Raji (cell line): ENCODE measurements around the gene RIMBP2.

Experiments used
- POLR2A ChIP-seq: IDR thresholded peaks from 2 replicates; pipeline ENCODE4 v1.6.1; 2011; ENCODE audit warnings: low read depth, low read length, control low read depth; ENCODE audit not compliant: insufficient read depth

RIMBP2 gene

GRCh38 chr12:130557886-130558765 is 158.0 kb downstream of the RIMBP2 start:
- TF ChIP-seq POLR2A = no peak

- TF ChIP-seq POLR2A = no peak
These were observed 158.9 kb downstream of the RIMBP2 start for GRCh38 chr12:130557201-130557600.

GRCh38 chr12:130556486-130557055 is 159.5 kb downstream of the RIMBP2 start:
- TF ChIP-seq POLR2A = no peak

GRCh38 chr12:130555628-130556485 is 160.2 kb downstream of the RIMBP2 start:
- no peak for TF ChIP-seq POLR2A

- no peak for TF ChIP-seq POLR2A
These were observed 160.9 kb downstream of the RIMBP2 start for GRCh38 chr12:130555221-130555620.

GRCh38 chr12:130552483-130552996 is 163.6 kb downstream of the RIMBP2 start:
- TF ChIP-seq POLR2A = no peak

GRCh38 chr12:130549361-130549760 is 166.7 kb downstream of the RIMBP2 start:
- TF ChIP-seq POLR2A = no peak

- no peak for TF ChIP-seq POLR2A
These were observed 168.5 kb downstream of the RIMBP2 start for GRCh38 chr12:130547480-130548155.

- no peak for TF ChIP-seq POLR2A
These were observed 169.6 kb downstream of the RIMBP2 start for GRCh38 chr12:130546494-130546893.

GRCh38 chr12:130545475-130545874 is 170.6 kb downstream of the RIMBP2 start:
- no peak for TF ChIP-seq POLR2A

GRCh38 chr12:130540376-130540775 is 175.7 kb downstream of the RIMBP2 start:
- no peak for TF ChIP-seq POLR2A

GRCh38 chr12:130538343-130539095 is 177.6 kb downstream of the RIMBP2 start:
- TF ChIP-seq POLR2A = no peak

- TF ChIP-seq POLR2A = no peak
These were observed 178.4 kb downstream of the RIMBP2 start for GRCh38 chr12:130537655-130538054.

- no peak for TF ChIP-seq POLR2A
These were observed 179.0 kb downstream of the RIMBP2 start for GRCh38 chr12:130537051-130537450.
